Activated CD8-positive, alpha-beta memory T cell treated with anti-CD3 and anti-CD28 coated beads for 1 hour (primary cell): Measurements from ENCODE around the gene VPS13A.
"Not testable (repeated sequence)": the region's sequence is repeated elsewhere in the genome, so short reads cannot be mapped to it uniquely, and the experiment has no call there.

Experiments used
- DNase-seq, 2 donors: peaks; one replicate each; pipeline ENCODE4 v3.0.0-alpha.2; 2020; ENCODE audit warnings: low read depth in 1 of 2; ENCODE audit errors: extremely low read depth in 1 of 2

Gene VPS13A

DNA sequence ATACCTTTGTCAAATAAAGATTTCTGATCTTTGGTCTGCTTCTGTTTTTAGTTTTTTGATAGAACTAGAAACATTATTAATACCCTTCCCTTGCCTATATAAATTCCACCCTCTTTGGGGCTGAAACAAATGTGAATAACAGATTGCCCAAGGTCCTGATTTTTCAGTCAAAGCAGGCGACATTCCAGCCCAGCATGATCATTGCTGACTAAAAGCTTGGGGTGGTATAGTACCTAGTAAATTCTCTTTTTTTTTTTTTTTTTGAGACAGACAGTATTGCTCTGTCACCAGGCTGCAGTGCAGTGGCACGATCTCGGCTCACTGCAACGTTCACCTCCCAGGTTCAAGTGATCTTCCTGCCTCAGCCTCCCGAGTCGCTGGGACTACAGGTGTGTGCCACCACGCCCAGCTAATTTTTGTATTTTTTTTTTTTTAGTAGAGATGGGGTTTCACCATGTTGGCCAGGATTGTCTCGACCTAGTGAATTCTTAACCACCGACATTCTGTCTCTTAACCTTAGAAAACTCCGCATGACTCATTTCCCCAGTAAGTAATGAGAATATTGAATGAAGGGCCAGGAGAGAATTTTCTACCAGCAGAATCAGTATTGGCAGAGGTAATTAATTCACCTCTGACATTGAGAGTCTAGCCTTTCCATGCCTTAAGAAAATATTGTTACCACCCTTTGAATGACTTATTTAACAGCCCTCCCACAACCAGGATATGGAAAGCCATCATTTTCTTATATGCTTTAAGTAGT, 244.4 kb downstream of the VPS13A start:
- no peak for DNase-seq

DNA sequence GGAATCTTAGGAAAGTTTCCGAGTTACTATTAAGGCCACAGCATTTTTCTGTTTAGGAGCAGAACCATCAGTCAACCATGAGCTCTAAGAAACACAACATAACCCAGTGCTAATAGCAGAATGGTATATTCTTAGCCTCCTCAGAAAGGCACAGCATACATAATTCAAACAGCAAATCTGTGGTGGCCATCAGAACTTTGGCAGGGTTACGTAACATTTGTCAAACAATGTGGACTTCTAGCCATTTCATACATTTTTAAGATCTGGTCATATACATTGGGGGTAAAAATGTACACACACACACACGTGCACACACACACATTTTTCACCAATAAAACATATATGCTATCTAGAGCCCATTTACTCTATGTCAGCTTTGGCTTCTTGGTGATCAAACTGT, 245.6 kb downstream of the VPS13A start:
- DNase-seq, result no peak

DNA sequence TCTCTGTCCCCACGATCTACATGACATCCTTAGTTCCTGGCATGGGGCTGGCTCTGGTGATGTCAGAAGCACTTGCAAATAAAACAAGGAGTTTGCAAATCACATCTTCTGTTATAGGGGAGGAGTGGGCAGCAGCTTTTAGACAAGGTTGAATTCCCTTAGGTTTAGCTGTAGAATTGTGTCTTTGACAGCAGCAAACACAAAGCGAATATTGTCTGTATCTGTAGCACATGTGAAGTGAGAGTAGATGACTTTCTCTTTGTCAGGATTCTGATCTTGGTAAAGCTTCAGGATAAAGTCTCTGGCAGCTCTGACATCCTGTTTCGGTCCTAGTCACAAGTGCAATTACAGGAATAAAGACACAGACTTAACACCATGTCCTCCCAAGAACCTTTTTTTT, 246.5 kb downstream of the VPS13A start:
- DNase-seq, result no peak

DNA sequence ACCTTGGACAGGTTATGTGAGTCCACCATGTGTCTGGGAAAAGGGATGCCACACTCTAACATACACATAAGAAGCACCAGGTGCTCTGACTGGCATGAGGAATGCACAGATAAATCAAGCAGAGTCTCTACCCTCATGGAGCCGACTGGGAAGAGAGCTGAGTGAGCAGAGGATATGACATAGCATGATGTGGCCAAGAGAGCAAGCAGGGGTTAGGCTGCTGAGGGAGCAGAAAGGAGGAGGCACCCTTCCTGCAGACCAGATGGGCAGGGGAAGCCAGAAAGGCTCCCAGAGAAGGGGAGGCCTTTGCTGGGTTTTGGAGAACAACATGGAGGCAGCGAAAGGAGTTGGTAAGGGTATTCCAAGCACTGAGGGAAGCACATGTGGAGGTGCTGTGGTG, 247.7 kb downstream of the VPS13A start:
- DNase-seq, result no peak

DNA sequence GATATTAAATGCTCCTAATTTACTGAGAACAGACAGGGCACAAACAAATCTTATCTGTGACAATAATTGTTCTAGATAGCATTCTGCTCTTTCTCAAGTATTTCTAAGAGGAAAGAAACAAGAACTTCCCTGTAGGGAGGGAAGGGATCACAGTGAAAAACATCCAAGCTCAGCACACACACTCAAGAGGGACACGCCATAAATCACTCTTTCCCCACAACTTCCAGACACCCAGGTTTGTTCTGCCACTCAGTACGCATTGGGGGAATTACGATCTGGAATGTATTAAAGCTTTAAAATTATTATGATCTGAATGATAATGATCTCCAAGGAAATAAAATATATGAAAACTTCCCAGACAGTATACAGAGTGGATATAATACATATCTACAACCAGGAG, 249.4 kb downstream of the VPS13A start:
- DNase-seq, result no peak

DNA sequence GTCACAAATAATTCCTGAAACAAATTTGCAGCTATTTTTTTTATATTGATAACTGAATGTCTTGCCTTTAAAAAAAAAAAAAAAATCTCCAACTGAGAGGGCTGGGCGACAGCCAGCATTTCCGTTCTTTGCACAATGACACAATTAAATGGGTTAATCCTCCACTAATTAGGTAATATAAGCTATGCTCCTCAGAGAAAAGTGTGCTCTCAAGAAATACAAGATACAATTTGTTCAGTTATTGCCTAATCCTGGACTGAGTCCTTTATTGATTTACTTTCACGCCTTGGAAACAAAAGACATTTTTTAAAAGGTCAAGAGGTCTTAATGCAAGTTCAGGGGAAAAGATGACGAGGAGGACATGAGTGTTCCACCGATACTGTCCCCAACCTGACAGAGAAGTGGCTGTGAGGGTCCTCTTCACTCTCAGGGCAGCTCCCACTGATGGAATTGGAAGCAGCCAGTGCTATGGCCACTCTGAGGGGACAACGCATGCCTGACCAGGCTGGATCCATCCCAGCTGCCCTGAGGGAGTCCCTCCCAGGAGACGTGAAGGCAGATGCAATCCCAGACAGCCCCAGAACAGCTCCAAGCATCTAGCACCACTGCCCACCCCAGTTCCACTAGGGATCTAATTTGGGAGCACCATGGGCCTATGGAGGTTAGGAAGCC, 250.1 kb downstream of the VPS13A start:
- no peak for DNase-seq

DNA sequence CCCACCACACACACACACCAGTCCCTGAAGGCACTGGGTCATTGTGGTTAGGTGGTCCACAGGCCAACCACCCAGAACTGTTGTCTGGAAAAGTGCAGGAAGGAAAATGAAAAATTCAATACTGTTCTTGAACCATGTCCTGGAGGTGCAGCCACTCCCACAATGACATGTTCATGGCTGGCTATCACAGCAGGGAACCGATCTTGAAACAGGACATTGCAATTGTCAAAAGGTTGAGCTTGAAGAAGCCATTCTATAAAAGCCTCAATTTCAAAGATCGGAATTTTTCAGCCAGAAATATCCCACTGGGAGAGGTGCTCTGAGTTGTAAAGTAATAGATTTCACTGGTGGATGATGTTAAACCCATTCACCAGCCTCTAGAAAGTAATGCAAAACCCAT, 252.6 kb downstream of the VPS13A start:
- DNase-seq, result no peak

DNA sequence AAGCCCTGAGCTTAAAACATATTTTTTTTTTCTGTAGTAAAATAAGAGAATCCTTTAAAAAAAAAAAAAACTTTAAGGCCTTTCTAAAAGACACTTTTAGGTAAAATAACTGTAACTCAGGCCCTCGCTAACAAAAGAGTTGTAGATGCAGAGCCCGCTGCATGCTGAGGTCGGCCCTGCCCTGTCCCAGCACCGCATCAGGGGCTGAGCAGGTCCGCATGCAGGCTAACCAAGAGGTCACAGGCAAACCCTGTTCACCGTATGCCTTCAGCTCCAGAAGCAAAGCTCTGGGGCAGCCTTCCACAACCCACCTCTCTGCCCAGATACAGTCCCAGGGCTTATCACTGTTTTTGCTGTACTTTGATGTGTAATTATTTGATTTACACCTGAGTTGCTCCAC, 254.7 kb downstream of the VPS13A start:
- no peak for DNase-seq

DNA sequence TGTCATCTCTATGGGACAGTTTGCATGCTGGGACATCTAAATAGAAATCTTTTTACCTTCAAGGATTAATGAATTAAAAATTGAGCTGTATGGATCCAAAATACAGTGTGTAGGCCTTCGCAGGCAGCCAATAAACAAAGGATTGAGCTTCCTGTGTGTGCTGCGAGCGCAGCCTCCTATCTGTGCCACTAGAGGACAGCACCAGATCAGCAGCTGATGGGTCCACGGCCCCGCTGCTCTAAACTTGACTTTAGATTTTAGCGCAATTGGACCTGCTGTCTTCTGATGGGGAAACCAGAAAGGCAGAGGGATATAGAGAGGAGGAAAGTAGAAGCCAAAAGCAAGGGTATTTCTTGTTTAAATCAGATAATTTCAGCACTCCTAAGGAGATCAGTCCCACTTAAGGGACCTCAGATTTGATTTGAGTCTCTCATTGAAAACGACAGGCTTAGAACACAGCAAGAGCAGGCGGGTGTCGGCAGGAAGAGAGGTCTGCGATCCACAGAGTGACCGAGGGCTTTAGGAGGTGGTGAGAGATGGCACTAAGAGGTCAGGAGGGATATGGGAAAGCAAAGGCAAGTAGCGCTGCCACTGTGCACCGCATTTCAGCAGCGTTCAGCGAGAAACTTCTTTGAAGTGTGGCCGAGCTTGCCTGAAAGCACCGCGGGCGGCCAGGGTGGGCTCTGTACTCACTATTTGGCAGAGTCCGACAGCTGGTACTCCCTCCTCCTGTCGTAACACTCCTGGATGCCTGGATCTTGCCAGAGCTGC, 256.5 kb downstream of the VPS13A start:
- DNase-seq, result peak in 1 of 2 donors; percentile 8

DNA sequence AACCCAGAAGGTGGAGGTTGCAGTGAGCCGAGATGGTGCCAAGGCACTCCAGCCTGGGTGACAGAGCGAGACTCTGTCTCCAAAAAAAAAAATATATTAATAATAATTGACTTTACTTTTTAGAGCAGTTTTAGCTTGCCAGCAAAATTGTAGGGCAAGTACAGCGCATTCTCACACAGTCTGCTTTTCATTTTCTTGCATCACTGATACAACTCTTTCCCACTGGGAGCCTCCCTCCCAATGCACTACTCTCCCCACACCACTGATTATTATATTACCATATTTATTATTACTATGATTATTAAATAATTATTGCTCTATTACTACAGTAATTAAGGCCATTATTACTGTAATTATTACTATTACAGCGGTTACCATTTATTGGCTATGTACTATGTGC, 257.9 kb downstream of the VPS13A start:
- DNase-seq, result no peak

DNA sequence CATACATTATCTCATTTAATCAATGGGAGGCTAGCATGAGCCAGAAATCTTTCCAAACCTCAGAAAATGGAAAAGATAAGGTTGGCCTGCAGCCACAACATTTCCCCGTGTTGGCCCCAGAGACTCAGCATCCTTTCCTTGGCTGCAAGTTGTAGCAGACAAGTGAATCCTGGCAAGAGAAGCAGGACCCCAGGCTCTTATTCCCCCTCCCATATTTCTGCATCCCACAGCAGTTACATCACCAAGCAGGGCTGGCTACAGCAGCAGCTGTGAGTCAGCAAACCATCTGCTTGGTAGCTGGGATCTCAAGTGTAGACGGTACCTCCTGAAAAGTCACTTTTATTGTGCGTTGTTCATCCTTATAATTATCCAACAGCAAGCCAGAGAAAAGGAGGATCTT, 258.4 kb downstream of the VPS13A start:
- DNase-seq, result no peak

DNA sequence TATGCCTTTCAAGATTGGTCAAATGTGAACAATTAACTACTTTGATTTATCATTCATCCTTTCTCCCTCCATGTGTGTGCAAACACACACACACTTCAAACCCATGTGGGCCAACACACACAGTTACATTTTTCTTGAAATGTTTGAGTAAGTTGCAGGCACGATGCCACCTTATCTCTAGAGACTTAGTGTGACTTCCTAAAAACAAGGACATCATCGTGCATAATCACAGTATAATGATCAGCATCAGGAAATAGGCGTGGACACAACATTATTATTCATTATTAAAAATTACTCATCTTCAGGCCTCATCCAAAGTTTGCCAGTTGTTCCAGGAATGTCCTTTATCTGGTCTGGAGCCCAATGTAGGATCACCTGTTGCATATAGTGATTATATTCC, 261.3 kb downstream of the VPS13A start:
- DNase-seq, result no peak

DNA sequence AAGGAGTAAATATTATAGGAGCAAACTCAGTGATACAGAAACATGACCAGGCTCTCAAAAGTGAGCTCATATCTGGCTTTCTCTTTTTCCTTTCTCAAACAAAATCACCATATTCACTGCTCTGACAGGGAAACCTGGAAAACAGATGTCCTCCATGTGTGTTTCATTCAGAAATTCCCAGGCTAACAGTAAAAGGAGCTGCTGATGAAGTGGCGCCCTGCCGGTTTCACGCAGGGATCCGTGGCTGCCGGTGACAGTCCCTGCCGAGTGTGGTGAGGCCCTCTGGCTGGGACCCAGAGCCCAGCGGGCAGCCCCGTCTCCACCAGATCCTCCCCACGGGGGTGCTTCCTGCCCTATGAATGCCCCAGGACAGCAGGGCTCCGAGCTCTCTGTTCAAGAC, 262.7 kb downstream of the VPS13A start:
- DNase-seq, result no peak

DNA sequence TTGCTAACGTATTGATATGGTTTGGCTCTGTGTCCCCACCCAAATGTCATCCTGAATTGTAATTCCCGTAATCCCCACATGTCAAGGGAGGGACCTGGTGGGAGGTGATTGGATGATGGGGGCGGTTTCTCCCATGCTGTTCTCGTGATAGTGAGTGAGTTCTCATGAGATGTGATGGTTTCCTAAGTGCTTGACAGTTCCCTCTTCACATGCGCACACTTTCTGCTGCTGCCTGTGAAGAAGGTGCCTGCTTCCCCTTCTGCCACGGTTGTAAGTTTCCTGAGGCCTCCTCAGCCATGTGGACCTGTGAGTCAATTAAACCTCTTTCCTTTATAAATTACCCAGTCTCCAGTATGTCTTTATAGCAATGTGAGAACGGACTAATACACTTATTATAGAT, 263.8 kb downstream of the VPS13A start:
- not testable (repeated sequence) for DNase-seq

DNA sequence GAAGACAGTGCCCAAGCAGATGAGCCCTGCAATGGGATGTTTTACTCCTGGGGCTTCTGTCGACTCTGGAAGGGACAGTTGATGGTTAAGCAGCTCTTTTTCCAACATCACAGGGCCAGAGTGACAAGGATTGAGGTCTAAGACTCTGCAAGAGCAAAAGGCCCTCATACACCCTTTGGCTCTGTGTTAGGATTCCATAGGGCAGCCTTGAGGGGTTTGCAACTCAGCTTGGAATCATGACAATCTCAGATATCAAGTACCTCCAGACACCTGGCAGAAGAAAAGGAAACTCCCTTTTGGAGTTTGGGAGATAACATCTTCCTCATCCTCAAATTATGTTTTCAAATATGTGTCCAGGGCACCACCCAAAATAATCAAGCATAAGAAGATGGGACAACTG, 265.1 kb downstream of the VPS13A start:
- no peak for DNase-seq

DNA sequence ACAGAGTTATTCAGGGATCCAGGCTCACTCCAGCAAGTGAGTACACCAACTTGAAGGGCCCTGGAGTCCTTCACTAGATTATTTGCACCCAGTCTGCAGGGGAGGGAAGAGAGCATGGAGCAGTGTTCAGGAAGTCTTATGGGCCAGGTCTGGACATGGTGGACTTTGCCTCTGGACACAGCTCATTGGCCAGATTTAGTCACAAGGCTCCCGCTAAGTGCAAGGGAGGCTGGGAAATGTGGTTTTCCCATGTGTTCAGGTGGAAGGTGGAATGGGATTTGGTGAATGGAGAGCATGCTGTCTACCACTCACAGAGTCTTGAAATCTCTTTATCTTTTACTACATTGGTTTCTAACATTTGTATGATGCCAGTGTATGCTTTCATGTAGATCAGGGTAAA, 270.3 kb downstream of the VPS13A start:
- no peak for DNase-seq

DNA sequence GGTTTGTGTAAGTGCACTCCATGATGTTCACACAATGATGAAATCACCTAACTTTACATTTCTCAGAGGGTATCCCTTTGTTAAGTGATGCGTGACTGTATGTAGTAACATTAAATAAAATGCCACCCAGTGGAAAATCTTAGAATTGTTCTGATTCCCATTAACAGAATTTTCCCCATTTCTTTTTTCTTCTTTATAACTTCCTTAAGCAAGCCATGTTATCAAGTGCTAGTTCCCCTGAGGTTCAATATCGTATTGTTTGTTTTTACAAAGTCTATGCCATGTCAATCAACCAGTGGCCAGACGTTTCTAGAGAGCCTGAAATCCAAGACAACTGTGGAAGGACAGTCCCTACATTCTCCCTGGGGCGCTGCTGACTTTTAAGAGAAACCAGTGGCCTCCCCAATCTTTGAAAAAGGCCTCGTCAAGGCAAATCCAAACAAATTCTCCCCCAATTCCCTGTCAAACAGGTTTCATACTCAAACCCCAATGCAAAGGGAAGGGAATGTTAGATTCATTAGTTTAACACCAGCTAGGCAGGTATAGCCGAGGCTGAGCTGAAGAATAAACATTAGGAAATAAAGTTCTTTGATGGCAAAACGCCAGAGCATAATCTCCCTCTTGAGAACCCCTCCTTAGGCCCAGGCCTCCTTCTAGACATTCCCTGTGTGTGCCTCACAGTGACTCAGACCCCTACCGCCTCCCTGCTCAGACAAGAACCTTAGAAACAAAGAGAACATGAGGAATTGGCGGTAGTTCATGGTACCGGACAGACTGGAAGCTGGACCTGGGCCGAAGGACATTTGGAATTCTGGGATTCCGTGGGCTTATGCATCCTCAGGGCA, 272.1 kb downstream of the VPS13A start:
- no peak for DNase-seq

DNA sequence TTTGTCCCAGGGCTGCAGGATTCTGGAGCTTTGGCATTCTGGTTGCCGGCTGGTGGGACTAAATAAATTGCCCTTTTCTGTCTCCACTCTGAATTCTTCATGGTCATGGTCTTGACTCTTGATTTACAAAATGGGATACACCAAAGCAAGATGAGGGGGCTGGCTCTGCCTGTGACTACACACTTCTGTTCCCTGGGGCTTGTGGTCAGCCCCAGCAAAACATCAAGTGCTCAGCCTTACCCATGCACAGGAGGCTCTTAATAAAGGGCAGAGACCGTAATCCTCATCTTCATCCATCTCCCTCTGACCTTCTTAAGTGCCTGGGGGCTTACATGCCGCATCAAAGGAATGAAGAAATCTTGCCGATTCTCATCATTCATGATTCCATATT, 272.7 kb downstream of the VPS13A start:
- no peak for DNase-seq

DNA sequence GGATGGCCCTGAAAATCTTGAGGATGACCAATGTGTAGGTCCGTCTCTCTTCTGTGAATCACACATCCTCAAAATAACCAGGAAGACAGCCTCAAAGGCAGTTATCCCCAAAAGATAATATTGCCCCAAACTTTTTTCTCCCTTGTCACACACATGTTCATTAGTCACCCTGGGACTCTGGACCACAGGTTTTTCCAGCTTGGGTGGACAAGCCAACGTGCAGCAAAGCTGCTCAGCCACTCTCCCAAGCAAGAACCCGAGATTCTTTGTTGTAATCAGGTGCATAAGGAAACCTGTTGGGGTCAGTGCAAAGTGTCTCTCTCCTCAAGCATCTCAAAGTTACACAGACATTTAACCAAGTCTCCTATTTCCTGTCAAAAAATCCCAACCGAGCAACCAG, 274.2 kb downstream of the VPS13A start:
- no peak for DNase-seq

DNA sequence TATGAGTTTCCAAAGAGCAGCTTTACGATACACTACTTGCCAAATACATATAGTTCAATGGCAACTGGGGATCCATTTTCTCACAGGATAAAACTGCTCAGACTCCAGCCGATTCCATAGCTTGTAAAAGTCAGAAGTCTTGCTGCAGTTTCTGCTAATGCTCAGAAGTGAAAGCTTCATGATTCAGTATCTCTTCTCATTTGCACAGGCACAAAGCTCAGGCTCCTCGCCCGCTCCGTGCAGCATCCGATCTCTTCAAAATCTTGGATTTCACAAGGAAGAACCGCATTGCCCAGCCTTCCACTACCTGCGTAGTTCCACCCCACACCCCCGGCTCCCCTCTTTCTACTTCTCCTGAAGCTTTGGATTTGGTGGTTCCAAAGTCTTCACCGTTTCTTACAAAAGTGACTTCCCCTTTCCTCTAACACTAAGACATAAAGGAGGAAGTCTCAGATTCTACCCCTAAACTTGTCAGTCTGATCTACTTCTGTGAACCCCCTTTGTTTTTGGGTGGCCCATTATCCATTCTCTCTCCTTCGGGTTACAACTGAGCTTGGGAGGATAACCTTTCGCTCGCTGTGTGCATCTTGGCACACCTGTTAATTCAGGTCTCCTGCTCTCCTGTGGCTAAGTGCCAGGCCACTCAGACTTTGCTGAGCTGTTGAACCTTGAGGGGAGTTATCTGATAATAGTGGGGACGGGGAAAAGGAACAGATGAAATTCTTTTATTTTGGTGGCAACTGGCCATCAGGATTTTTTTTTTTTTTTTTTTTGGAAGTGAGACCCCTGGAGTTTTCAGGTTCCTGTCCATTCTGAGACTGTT, 276.7 kb downstream of the VPS13A start:
- DNase-seq, result no peak
